ENCODE measurements around the gene TBCD. TPM values are rescaled to one million over a fixed set of nuclear protein-coding genes. Genes with fewer than 3 reads are reported as not detected.
A peak's percentile ranks its signal among the peaks of the same experiment; 100 is the strongest.

Gene TBCD
- polyA plus RNA-seq, 2 donors, result 54.4 to 62.8 TPM

DNA sequence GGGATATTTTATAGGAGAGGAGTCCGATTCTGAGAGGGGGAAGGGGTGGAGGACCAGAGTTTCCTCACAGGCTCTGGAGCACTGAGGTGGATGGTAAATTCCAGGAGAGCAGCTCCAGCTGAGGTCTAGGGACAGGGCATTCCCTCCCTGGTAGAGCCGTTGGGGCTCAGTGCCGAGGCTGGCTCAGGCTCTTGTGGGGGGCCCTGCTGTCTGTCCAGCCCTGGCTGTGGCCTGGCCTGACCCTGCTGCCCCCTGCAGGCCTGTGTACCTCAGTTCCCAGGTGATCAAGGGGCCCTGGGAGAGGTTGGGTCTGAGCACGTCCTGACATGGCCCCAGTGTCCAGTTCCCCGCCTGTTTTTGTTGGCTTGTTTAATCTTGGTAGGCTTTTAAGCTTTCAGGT, 71.1 kb downstream of the TBCD start:
- 81 to 82% methylated on average over 5 of the region's 5 CpGs for WGBS, 2 donors

DNA sequence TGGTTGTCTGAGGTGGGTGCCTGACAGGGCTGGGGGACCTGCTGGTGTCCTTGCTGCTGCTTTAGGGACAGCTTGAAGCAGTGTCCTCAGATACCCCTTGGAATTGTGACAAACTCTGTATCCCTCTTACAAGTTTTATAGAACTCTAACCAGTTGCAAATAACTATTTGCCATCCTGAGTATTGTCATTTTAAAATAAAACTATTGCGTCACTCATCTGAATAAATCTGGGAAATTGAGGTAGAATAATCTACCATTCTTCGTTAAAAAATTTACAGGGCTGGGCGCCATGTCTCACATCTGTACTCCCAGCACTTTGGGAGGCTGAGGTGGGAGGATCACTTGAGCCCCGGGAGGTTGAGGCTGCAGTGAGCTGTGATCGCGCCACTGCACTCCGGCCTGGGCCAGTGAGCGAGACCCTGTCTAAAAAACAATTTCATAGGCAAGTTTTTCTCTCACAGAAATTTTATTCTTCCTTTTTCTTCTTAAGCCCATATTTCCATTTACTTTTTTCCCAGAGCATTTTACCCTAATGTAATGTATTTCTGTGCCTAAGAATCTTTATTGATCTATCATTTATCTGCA, 73.8 kb downstream of the TBCD start:
- WGBS, 2 donors, result 96 to 97% methylated on average over 8 of the region's 8 CpGs
- H3K36me3 ChIP-seq (ENCODE audit: control insufficient read depth in 2 of 2, insufficient read depth in 2 of 2, low read length in 1 of 2), result peaks cover 0 to 20% of the 10 kb centered on the region in 2 donors
- no peaks in the 10 kb centered on the region for H3K27me3 ChIP-seq (ENCODE audit: control insufficient read depth in 1 of 2, insufficient read depth in 2 of 2, low read length in 2 of 2)
- H3K4me1 ChIP-seq (ENCODE audit: control insufficient read depth in 2 of 2, insufficient read depth in 2 of 2, low read length in 1 of 2), result peaks cover 3 to 8% of the 10 kb centered on the region in 2 donors
- H3K9me3 ChIP-seq (ENCODE audit: control insufficient read depth in 2 of 2, insufficient read depth in 1 of 2, low read depth in 1 of 2, low read length in 1 of 2), result peaks cover 0 to 8% of the 10 kb centered on the region in 2 donors
- no peak overlapping the region for H3K27ac ChIP-seq (ENCODE audit: low read depth in 2 of 2, low read length in 1 of 2)
- no peak overlapping the region for H3K4me3 ChIP-seq (ENCODE audit: low read depth in 1 of 2, low read length in 2 of 2)

More for the DNA sequence above, 71.1 kb downstream of the TBCD start:
- H3K9me3 ChIP-seq (ENCODE audit: control insufficient read depth in 2 of 2, insufficient read depth in 1 of 2, low read depth in 1 of 2, low read length in 1 of 2), result peaks cover 0 to 3% of the 10 kb centered on the region in 2 donors
- H3K27ac ChIP-seq (ENCODE audit: low read depth in 2 of 2, low read length in 1 of 2), result peak overlapping the region in 1 of 2 donors; percentile 71
- peaks cover 0 to 6% of the 10 kb centered on the region in 2 donors for H3K36me3 ChIP-seq (ENCODE audit: control insufficient read depth in 2 of 2, insufficient read depth in 2 of 2, low read length in 1 of 2)
- H3K4me1 ChIP-seq (ENCODE audit: control insufficient read depth in 2 of 2, insufficient read depth in 2 of 2, low read length in 1 of 2), result peaks cover 2 to 3% of the 10 kb centered on the region in 2 donors
- no peak overlapping the region for H3K4me3 ChIP-seq (ENCODE audit: low read depth in 1 of 2, low read length in 2 of 2)
- H3K27me3 ChIP-seq (ENCODE audit: control insufficient read depth in 1 of 2, insufficient read depth in 2 of 2, low read length in 2 of 2), result no peaks in the 10 kb centered on the region

DNA sequence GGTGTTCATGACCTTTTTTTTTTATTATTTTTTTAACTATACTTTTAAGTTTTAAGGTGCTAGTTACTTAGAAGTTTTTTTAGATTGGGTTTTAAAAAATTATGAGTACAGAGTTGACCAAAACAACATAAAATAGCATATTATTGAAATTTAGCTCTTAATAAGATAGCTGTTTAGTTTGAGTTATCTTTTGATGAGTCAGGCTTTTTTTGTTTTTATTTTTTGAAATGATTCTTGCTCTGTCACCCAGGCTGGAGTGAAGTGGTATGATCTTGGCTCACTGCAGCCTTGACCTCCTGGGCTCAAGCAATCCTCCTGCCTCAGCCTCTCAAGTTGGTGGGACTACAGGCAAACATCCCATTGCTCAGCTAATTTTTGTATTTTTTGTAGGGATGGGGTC, 74.3 kb downstream of the TBCD start:
- Histone ChIP-seq H3K27ac (ENCODE audit: low read depth in 2 of 2, low read length in 1 of 2) (no peak overlapping the region), H3K9me3 (ENCODE audit: control insufficient read depth in 2 of 2, insufficient read depth in 1 of 2, low read depth in 1 of 2, low read length in 1 of 2) (peaks cover 0 to 8% of the 10 kb centered on the region in 2 donors), H3K27me3 (ENCODE audit: control insufficient read depth in 1 of 2, insufficient read depth in 2 of 2, low read length in 2 of 2) (no peaks in the 10 kb centered on the region), H3K4me1 (ENCODE audit: control insufficient read depth in 2 of 2, insufficient read depth in 2 of 2, low read length in 1 of 2) (peaks cover 3 to 8% of the 10 kb centered on the region in 2 donors), H3K4me3 (ENCODE audit: low read depth in 1 of 2, low read length in 2 of 2) (no peak overlapping the region), H3K36me3 (ENCODE audit: control insufficient read depth in 2 of 2, insufficient read depth in 2 of 2, low read length in 1 of 2) (peaks cover 0 to 25% of the 10 kb centered on the region in 2 donors)

DNA sequence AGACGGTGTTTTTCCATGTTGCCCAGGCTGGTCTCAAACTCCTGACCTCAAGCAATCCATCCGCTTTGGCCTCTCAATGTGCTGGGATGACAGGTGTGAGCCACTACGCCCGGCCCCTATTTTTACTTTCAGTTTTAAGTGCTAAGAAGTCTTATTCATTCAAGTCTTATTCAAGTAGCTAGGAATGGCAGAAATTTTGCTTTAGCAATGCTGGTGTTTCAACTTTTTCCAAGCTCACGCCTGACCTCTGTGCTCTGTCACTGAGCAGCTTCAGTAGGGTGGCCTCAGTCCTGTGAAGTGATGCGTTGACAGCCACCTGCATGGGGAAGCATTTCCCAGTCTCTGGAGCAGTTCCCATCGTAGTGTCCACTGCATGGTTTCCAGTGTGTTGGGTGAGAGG, 75.1 kb downstream of the TBCD start:
- Histone ChIP-seq H3K27ac (ENCODE audit: low read depth in 2 of 2, low read length in 1 of 2) (peak overlapping the region in 1 of 2 donors; percentile 62), H3K36me3 (ENCODE audit: control insufficient read depth in 2 of 2, insufficient read depth in 2 of 2, low read length in 1 of 2) (peaks cover 0 to 32% of the 10 kb centered on the region in 2 donors), H3K4me3 (ENCODE audit: low read depth in 1 of 2, low read length in 2 of 2) (no peak overlapping the region), H3K4me1 (ENCODE audit: control insufficient read depth in 2 of 2, insufficient read depth in 2 of 2, low read length in 1 of 2) (peaks cover 3 to 6% of the 10 kb centered on the region in 2 donors), H3K9me3 (ENCODE audit: control insufficient read depth in 2 of 2, insufficient read depth in 1 of 2, low read depth in 1 of 2, low read length in 1 of 2) (peaks cover 0 to 8% of the 10 kb centered on the region in 2 donors), H3K27me3 (ENCODE audit: control insufficient read depth in 1 of 2, insufficient read depth in 2 of 2, low read length in 2 of 2) (no peaks in the 10 kb centered on the region)
- WGBS, 2 donors, result 93 to 95% methylated on average over 7 of the region's 7 CpGs

DNA sequence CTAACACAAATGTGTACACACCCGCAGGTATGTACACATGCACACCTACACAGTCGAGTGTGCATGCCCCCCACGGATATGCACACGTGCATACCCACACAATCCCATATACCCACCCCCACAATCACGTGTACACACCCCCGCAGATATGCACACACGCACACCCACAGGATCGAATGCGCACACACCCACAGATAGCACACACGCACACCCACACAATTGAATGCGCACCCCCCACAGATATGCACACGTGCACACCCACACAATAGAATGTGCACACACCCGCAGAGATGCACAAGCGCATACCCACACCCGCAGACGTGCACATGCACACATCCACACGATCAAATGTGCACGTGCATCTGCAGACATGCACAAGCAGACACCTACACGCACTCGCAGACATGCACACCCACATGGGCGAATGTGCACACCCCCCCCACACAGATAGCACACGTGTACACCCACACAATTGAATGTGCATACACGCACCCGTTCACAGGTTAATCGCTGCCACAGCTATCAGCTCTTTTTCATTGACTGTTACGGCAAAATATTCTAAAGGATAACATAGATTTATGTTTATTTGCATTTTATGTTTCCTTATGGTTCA, 77.1 kb downstream of the TBCD start:
- Histone ChIP-seq H3K27me3 (ENCODE audit: control insufficient read depth in 1 of 2, insufficient read depth in 2 of 2, low read length in 2 of 2) (no peaks in the 10 kb centered on the region), H3K4me1 (ENCODE audit: control insufficient read depth in 2 of 2, insufficient read depth in 2 of 2, low read length in 1 of 2) (peaks cover 0 to 6% of the 10 kb centered on the region in 2 donors), H3K27ac (ENCODE audit: low read depth in 2 of 2, low read length in 1 of 2) (no peak overlapping the region), H3K36me3 (ENCODE audit: control insufficient read depth in 2 of 2, insufficient read depth in 2 of 2, low read length in 1 of 2) (peaks cover 12 to 41% of the 10 kb centered on the region in 2 donors), H3K9me3 (ENCODE audit: control insufficient read depth in 2 of 2, insufficient read depth in 1 of 2, low read depth in 1 of 2, low read length in 1 of 2) (peaks cover 0 to 8% of the 10 kb centered on the region in 2 donors), H3K4me3 (ENCODE audit: low read depth in 1 of 2, low read length in 2 of 2) (no peak overlapping the region)
- WGBS, 2 donors, result 97% methylated on average over 26 of the region's 26 CpGs

DNA sequence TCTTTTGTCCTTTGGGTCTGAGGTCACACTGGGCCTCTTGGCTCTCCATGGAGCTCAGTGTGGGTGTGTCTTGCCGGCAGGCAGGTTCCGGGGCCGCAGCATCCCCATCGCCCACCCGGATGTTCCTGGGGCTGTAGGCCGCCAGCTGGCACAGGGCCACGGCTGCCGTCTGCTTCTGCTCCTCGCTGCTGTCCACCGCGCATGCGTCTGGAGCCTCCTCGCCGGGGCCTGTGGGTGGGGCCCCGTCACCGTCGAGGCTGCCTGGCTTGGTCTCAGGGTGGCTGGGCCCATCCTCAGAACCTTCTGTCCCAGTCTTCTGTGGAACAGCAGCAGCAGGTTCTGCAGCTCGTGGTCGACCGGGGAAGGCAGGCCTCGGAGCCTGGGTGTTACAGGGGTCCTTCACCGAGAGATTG, 78.4 kb downstream of the TBCD start:
- Histone ChIP-seq H3K27ac (ENCODE audit: low read depth in 2 of 2, low read length in 1 of 2) (peak overlapping the region in 1 of 2 donors; percentile 77), H3K36me3 (ENCODE audit: control insufficient read depth in 2 of 2, insufficient read depth in 2 of 2, low read length in 1 of 2) (peaks cover 12 to 41% of the 10 kb centered on the region in 2 donors), H3K27me3 (ENCODE audit: control insufficient read depth in 1 of 2, insufficient read depth in 2 of 2, low read length in 2 of 2) (no peaks in the 10 kb centered on the region), H3K4me1 (ENCODE audit: control insufficient read depth in 2 of 2, insufficient read depth in 2 of 2, low read length in 1 of 2) (peaks cover 0 to 8% of the 10 kb centered on the region in 2 donors), H3K4me3 (ENCODE audit: low read depth in 1 of 2, low read length in 2 of 2) (no peak overlapping the region), H3K9me3 (ENCODE audit: control insufficient read depth in 2 of 2, insufficient read depth in 1 of 2, low read depth in 1 of 2, low read length in 1 of 2) (peaks cover 0 to 8% of the 10 kb centered on the region in 2 donors)
- WGBS, 2 donors, result 65 to 71% methylated on average over 22 of the region's 22 CpGs

DNA sequence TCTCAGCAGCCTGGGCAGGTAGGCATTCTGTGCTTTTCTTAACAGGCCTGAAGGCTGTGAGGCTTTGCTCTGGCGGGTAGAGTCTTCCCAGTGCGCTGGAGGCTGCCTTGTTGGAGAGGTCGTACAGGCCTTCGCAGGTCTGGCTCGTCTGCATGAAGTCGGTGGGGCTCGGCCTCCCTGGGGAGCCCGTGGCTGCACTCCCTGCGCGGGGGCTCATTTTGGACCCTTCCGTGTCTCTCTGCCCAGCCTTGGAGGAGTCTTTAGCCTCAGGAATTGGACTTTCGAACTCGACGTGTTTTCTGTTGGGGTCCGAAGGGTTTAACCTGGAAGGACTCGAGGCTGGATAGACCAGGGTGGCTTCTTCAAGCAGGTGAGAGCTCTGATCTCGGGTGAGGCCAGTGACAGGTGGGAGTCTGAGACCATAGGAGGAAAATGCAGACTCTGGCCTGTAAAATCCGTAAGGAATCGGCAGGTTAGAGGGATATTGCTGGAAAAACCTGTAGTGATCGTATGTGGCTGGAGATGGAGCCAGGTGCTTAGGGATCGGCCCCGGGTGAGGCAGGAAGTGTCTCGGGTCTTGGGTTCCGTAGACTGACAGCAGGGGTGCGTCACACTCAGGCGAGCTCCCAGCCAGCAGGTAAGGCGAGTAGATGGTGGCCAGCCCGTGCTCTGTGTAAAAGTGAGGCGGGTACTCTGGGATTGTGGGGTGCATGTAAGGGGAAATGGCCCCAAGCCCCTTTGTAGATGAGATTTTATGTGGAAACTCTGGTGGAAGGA, 79.4 kb downstream of the TBCD start:
- no peaks in the 10 kb centered on the region for H3K27me3 ChIP-seq (ENCODE audit: control insufficient read depth in 1 of 2, insufficient read depth in 2 of 2, low read length in 2 of 2)
- H3K4me1 ChIP-seq (ENCODE audit: control insufficient read depth in 2 of 2, insufficient read depth in 2 of 2, low read length in 1 of 2), result peaks cover 0 to 8% of the 10 kb centered on the region in 2 donors
- peaks cover 0 to 8% of the 10 kb centered on the region in 2 donors for H3K9me3 ChIP-seq (ENCODE audit: control insufficient read depth in 2 of 2, insufficient read depth in 1 of 2, low read depth in 1 of 2, low read length in 1 of 2)
- peak overlapping the region; percentile 12 to 77 for H3K27ac ChIP-seq (ENCODE audit: low read depth in 2 of 2, low read length in 1 of 2)
- H3K36me3 ChIP-seq (ENCODE audit: control insufficient read depth in 2 of 2, insufficient read depth in 2 of 2, low read length in 1 of 2), result peaks cover 12 to 44% of the 10 kb centered on the region in 2 donors
- no peak overlapping the region for H3K4me3 ChIP-seq (ENCODE audit: low read depth in 1 of 2, low read length in 2 of 2)
- WGBS, 2 donors, result 93 to 95% methylated on average over 29 of the region's 29 CpGs

DNA sequence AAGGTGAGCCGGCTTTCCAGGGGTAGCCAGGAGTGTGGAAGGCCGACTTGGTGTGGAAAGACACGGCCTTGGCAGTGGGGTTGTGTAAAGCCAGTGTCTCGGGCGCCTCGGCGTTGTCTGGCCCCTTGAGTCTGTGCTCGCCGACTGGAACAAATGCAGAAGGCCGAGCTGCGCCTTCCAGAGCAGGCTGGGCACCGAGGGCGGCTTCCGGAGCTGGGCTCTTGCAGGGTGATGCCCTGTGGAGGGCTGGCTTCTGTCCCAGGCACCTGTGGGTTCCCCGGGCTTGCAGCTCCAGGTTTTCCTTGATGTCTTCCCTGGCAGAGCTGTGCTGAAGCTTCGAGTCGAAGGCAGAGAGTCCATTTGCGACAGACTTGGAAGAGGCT, 79.9 kb downstream of the TBCD start:
- H3K4me1 ChIP-seq (ENCODE audit: control insufficient read depth in 2 of 2, insufficient read depth in 2 of 2, low read length in 1 of 2), result peaks cover 0 to 8% of the 10 kb centered on the region in 2 donors
- H3K27me3 ChIP-seq (ENCODE audit: control insufficient read depth in 1 of 2, insufficient read depth in 2 of 2, low read length in 2 of 2), result no peaks in the 10 kb centered on the region
- H3K4me3 ChIP-seq (ENCODE audit: low read depth in 1 of 2, low read length in 2 of 2), result no peak overlapping the region
- WGBS, 2 donors, result 91 to 92% methylated on average over 18 of the region's 18 CpGs
- H3K27ac ChIP-seq (ENCODE audit: low read depth in 2 of 2, low read length in 1 of 2), result peak overlapping the region in 1 of 2 donors; percentile 77
- H3K9me3 ChIP-seq (ENCODE audit: control insufficient read depth in 2 of 2, insufficient read depth in 1 of 2, low read depth in 1 of 2, low read length in 1 of 2), result peaks cover 0 to 8% of the 10 kb centered on the region in 2 donors
- peaks cover 12 to 44% of the 10 kb centered on the region in 2 donors for H3K36me3 ChIP-seq (ENCODE audit: control insufficient read depth in 2 of 2, insufficient read depth in 2 of 2, low read length in 1 of 2)

DNA sequence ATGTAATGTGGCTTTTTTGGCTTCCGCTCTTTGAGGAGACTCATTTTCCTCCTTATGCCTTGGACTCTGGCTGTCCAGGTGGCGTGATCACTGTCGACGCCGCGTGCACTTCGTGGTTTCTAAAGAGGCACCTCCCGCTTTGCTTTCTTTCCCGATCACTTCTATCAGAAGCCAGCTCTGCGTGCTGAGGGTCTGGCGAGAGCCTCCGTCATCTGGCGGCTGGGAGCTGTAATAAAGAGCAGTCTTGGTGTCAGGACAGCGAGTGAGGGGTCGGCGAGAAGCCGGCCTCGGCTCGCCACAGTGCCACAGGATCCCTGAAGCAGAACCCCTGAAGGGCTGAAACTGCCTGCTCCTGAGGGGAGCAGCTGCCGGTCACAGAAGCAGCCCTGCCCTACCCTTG, 80.5 kb downstream of the TBCD start:
- WGBS, 2 donors, result 91 to 92% methylated on average over 20 of the region's 20 CpGs

More for the DNA sequence above, 80.5 kb downstream of the TBCD start:
- Histone ChIP-seq H3K4me1 (ENCODE audit: control insufficient read depth in 2 of 2, insufficient read depth in 2 of 2, low read length in 1 of 2) (peaks cover 0 to 8% of the 10 kb centered on the region in 2 donors), H3K9me3 (ENCODE audit: control insufficient read depth in 2 of 2, insufficient read depth in 1 of 2, low read depth in 1 of 2, low read length in 1 of 2) (peaks cover 0 to 8% of the 10 kb centered on the region in 2 donors), H3K27me3 (ENCODE audit: control insufficient read depth in 1 of 2, insufficient read depth in 2 of 2, low read length in 2 of 2) (no peaks in the 10 kb centered on the region), H3K36me3 (ENCODE audit: control insufficient read depth in 2 of 2, insufficient read depth in 2 of 2, low read length in 1 of 2) (peaks cover 12 to 43% of the 10 kb centered on the region in 2 donors), H3K4me3 (ENCODE audit: low read depth in 1 of 2, low read length in 2 of 2) (no peak overlapping the region), H3K27ac (ENCODE audit: low read depth in 2 of 2, low read length in 1 of 2) (peak overlapping the region in 1 of 2 donors; percentile 70)

Data from esophagus (tissue), 2 donors.